HG02973 (cell line): ENCODE measurements around the gene FAM222A.

Experiments
- ATAC-seq: cut with Tn5 transposase; IDR thresholded peaks from one replicate; pipeline ENCODE4 v1.9.1; 2021; ENCODE audit warnings: moderate library complexity; ENCODE audit not compliant: unreplicated experiment

The FAM222A gene

GRCh38 chr12:109713187-109714070 is at the start of gene FAM222A:
TSS of gene FAM222A (plus strand) at chr12:109713825. CDS start at chr12:109744147, 30,322 bp downstream.
- ATAC-seq: peak; percentile 87

DNA sequence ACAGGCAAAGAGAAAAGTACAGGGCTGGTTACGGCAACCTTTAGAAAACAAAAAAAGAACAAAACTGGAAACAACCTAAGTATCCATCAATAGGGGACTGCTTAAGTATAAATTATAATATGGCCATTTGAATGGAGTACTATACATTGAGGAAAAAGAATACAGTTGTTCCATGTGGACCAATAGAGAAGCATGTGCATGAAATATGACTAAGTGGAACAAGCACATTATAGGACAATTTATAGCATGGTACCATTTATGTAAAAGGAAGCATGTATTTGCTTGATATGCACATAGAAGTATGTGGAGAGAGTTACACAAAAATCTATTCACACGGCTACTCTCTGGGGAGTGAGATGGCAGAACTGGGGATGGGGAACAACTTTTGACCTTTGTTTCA is 49.2 kb upstream of the FAM222A start:
- ATAC-seq: no peak

- no peak for ATAC-seq
These were observed 47.6 kb upstream of the FAM222A start for GRCh38 chr12:109666068-109666467.

DNA sequence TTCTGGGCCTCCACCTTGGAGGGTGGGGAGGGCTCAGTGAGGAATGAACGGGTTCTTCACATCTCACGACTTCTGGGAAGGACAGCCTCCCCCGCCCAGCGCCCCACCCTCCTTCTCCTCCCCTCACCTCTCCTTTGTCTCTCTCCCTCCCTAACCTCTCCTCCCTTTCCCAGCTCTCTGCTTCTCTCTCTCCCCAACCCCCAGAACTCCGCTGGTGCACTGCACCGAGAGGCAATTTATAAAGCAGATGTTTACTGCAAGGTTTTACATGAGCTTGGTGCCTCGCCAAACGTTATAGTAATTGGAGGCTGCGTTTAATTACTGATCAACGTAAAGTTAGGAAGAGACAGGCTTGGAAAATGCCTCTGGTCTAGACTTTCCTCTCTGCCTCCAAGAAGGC is 42.9 kb upstream of the FAM222A start:
- ATAC-seq: no peak

- ATAC-seq: no peak
These were observed 42.1 kb upstream of the FAM222A start for GRCh38 chr12:109671502-109671901.

GRCh38 chr12:109673379-109673778 is 40.2 kb upstream of the FAM222A start:
- ATAC-seq: no peak

- ATAC-seq: no peak
These were observed 39.7 kb upstream of the FAM222A start for GRCh38 chr12:109673884-109674283.

DNA sequence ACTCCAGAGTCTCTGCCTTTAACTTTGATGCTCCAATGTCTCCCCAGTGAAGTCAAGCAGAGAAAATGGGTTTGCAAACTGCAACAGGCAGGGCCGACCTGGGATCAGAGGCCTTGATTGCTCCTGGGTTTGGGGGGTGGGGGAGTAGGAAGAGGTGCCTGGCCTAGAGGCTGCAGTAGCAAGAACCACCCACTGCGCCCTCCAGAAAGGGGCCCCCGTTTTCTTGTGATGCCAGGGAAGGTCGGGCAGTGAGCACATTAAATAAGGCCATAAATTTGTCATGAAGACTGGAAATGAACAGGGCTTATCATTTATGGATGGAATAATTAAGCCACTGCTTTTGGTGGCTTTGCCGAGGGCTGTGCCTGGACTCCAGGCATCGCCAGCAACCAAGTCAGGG is 38.2 kb upstream of the FAM222A start:
- ATAC-seq: no peak

DNA sequence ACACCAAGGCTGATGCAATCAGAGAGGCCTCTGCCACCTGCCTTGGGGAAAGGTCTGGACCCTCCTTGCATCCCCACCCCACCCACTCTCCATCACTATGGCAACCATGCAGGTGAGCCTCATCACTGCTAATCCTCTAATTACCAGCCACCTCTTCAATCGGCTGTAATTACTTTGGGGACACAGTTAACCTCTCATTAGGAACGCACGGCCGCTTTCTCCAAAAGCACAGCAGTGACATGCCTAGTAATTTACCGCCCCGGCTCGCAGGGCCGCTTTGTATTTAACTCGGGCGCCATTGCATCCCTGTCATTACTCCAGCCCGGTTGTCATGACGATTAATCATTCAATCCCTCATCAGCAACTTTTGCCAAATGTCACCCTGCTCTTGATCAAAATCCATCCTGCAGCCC is 36.3 kb upstream of the FAM222A start:
- no peak for ATAC-seq

DNA sequence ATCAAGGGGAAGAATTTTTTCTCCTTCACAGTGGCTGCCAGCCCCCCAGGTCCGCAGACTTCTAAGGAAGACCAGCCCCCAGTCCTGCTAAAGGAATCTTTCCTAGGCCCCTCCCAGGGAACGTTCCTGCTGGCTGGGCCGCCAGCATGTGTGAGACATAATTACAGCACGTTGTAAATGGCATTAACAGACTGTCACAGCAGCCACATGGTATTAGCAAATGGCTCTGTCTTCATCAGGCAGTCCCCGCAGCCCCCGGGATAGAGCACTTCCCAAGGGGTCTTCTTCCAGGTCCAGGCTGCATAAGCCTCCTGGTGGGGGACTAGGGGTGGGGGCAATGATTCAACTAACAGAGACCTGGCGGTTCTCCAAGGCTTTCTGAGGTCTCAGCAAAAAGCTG is 34.9 kb upstream of the FAM222A start:
- no peak for ATAC-seq

- ATAC-seq: no peak
These were observed 33.9 kb upstream of the FAM222A start for GRCh38 chr12:109679501-109680263.

- ATAC-seq: no peak
These were observed 33.2 kb upstream of the FAM222A start for GRCh38 chr12:109680264-109681005.

DNA sequence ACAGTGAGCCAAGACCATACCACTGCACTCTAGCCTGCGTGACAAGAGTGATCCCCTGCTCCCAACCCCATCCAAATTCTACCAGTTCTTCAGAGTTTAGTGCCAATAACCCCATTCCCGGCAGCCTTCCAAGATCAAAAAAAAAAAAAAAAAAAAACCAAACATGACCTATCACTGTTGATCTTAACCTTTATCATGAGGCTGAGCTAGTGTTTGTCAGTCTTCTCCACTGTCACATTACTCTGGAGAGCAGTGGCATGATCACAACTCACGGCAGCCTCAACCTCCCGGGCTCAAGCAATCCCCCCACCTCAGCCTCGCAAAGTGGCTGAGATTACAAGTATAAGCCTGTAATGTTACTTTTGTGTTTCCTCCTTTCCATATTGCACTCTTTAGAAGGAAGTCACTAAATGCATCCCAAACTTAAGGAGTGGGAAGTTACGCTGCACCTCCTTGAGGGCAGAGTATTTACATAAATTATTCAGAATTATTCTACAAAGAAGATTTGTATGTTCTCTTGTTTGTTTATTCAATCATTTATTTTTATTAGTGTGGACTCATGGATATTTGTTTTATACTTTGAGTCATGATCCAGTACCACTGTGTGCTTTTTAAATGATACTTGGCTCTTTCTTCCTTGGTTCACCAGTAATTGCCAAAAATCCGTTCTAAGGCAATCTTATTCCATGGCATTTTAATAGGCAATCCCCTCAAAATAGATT is 31.5 kb upstream of the FAM222A start:
- no peak for ATAC-seq

- ATAC-seq: no peak
These were observed 30.9 kb upstream of the FAM222A start for GRCh38 chr12:109682708-109683060.

DNA sequence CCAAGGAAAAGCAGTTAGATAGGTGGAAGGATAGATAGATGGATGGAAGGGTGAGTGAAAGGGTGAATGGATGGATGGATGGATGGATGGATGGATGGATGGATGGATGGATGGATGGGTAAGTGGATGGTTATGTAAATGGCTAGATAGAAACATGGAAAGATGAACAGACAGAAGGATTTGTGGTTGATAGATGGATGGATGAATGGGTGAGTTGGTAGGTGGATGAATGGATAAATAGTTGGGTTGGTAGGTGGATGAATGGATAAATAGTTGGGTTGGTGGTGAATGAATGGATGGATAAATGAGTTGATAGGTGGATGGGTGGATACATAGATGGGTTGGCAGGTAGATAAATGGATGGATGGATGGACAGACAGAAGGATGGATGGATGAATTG is 30.3 kb upstream of the FAM222A start:
- ATAC-seq: no peak

- no peak for ATAC-seq
These were observed 27.8 kb upstream of the FAM222A start for GRCh38 chr12:109685574-109686447.

DNA sequence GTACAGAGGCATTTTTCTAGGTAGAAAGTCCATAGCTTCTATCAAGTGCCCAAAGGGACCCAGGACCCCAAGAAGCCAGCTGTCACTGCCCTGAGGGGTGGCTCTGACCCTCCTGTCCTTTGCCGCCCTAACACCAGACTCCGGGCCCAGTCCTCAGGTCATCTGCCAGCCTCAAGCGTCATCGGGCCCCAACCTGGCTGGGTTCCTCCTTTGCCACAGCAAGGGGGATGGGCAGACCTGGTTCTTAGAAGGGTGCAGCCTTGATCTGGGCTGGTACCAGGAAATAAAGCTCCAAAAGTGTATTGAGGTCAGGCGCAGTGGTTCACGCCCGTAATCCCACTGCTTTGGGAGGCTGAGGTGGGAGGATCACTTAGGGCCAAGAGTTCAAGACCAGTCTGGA is 27.1 kb upstream of the FAM222A start:
- no peak for ATAC-seq

- no peak for ATAC-seq
These were observed 26.4 kb upstream of the FAM222A start for GRCh38 chr12:109687250-109687649.

DNA sequence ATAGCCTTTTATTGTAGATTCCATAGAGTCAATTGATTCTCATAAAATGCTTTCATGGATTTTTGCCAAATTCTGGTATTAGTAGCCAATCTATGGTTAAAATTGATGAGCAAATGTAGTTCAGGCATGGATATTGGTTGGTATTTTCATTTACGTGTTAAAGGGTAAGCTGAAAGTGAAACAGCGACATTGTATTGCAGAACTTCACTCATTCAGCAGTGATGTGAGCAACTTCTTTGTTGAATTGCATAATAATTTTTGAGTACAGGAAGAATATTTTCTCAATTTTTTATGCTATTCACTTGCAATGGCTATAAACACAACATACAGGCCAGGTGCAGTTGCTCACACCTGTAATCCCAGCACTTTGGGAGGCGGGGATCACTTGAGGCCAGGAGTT is 24.2 kb upstream of the FAM222A start:
- ATAC-seq: no peak

DNA sequence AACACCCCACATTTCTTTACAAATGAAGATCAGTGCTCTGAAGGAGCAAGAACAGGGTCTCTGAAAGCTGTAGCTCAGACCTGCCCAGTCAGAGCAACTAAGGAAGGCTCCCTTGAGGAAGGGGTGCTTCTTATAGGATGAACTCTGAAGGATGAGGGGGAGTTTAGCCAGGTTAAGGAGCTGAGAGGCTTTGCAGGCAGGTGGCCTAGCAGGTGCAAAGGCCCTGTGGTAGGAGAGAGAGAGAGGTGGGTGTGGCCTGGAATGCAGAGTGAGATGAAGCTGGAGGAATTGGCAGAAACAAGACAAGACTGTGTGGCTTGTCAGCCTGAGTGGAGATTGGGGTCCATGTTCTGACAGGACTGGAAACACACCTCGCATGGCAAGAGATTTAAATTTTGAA is 20.5 kb upstream of the FAM222A start:
- no peak for ATAC-seq
